Hepatocyte (in vitro differentiated cells): ENCODE results near the gene C1orf167. TPM values are rescaled to one million over a fixed set of nuclear protein-coding genes. Genes with fewer than 3 reads are reported as not detected.
A peak's percentile ranks its signal among the peaks of the same experiment; 100 is the strongest.

Experiments
- DNase-seq: peaks from one replicate; pipeline ENCODE4 v3.0.0-alpha.2; 2016; ENCODE audit warnings: low spot score
- H2AFZ ChIP-seq: fragments of 200-600 bp; sonication (generic); 2 replicates; pipeline ENCODE4 v1.6.0; 2016; ENCODE audit warnings: antibody characterized with exemption, mild to moderate bottlenecking
- H3K27ac ChIP-seq: fragments of 200-600 bp; sonication (generic); 2 replicates; pipeline ENCODE4 v1.5.1; 2016; ENCODE audit warnings: mild to moderate bottlenecking
- H3K27me3 ChIP-seq: fragments of 200-600 bp; sonication (generic); 2 replicates; pipeline ENCODE4 v1.6.1; 2016
- H3K36me3 ChIP-seq: fragments of 200-600 bp; sonication (generic); replicated peaks from 2 replicates; pipeline ENCODE4 v1.5.1; 2016; ENCODE audit warnings: low read depth; ENCODE audit not compliant: insufficient read depth
- H3K4me1 ChIP-seq: fragments of 200-600 bp; sonication (generic); 2 replicates; pipeline ENCODE4 v1.5.1; 2016; ENCODE audit warnings: mild to moderate bottlenecking, moderate library complexity; ENCODE audit not compliant: insufficient read depth
- H3K4me2 ChIP-seq: fragments of 200-600 bp; sonication (generic); 2 replicates; pipeline ENCODE4 v1.6.0; 2016
- H3K4me3 ChIP-seq: fragments of 200-600 bp; sonication (generic); 2 replicates; pipeline ENCODE4 v1.5.1; 2016; ENCODE audit warnings: mild to moderate bottlenecking
- H3K79me2 ChIP-seq: fragments of 200-600 bp; sonication (generic); 2 replicates; pipeline ENCODE4 v1.6.0; 2017; ENCODE audit warnings: mild to moderate bottlenecking
- H3K9me2 ChIP-seq: fragments of 200-600 bp; sonication (generic); replicated peaks from 2 replicates; pipeline ENCODE4 v1.6.0; 2017; ENCODE audit warnings: mild to moderate bottlenecking; ENCODE audit not compliant: insufficient read depth
- H3K9me3 ChIP-seq: fragments of 200-600 bp; sonication (generic); 2 replicates; pipeline ENCODE4 v1.5.1; 2016; ENCODE audit warnings: low read depth, mild to moderate bottlenecking
- H4K20me1 ChIP-seq: fragments of 200-600 bp; sonication (generic); 2 replicates; pipeline ENCODE4 v1.6.0; 2016; ENCODE audit warnings: mild to moderate bottlenecking; ENCODE audit not compliant: insufficient read depth, poor library complexity, severe bottlenecking
- CTCF ChIP-seq: fragments of 200-600 bp; sonication (generic); IDR thresholded peaks from 2 replicates; pipeline ENCODE4 v1.5.1; 2016; ENCODE audit warnings: antibody characterized with exemption, mild to moderate bottlenecking; ENCODE audit not compliant: poor library complexity
- EZH2 ChIP-seq: fragments of 200-600 bp; sonication (generic); IDR thresholded peaks from 2 replicates; pipeline ENCODE4 v1.6.1; 2016; ENCODE audit warnings: antibody characterized with exemption, mild to moderate bottlenecking, borderline replicate concordance
- EZH2phosphoT487 ChIP-seq: fragments of 200-600 bp; sonication (generic); IDR thresholded peaks from one replicate; pipeline ENCODE4 v1.6.1; 2018; ENCODE audit warnings: antibody characterized with exemption, mild to moderate bottlenecking, low read depth, moderate library complexity; ENCODE audit not compliant: unreplicated experiment, severe bottlenecking
- WGBS: methylation state at CpG from one replicate; pipeline ENCODE4 v1.1.6; 2016; ENCODE audit warnings: low lambda C conversion rate; ENCODE audit errors: missing lambda C conversion rate; 5-methylcytosine and 5-hydroxymethylcytosine counted together
- polyA plus RNA-seq: library from polyadenylated mRNA; unstranded; fragments of >200 nt; fragmentation: Nextera tagmentation; extraction: Ambion mirVana; gene quantifications from 2 replicates; pipeline ENCODE4 v1.2.1, GENCODE V29; 2016
- total RNA-seq: library from RNA; depleted of rRNA; stranded (reverse); fragments of >200 nt; gene quantifications from 2 replicates; pipeline ENCODE4 v1.2.3, GENCODE V29; 2014

C1orf167 gene
- total and polyA plus RNA-seq, 2 experiments from 2014 or later: 0.37 TPM; not detected in 1

DNA sequence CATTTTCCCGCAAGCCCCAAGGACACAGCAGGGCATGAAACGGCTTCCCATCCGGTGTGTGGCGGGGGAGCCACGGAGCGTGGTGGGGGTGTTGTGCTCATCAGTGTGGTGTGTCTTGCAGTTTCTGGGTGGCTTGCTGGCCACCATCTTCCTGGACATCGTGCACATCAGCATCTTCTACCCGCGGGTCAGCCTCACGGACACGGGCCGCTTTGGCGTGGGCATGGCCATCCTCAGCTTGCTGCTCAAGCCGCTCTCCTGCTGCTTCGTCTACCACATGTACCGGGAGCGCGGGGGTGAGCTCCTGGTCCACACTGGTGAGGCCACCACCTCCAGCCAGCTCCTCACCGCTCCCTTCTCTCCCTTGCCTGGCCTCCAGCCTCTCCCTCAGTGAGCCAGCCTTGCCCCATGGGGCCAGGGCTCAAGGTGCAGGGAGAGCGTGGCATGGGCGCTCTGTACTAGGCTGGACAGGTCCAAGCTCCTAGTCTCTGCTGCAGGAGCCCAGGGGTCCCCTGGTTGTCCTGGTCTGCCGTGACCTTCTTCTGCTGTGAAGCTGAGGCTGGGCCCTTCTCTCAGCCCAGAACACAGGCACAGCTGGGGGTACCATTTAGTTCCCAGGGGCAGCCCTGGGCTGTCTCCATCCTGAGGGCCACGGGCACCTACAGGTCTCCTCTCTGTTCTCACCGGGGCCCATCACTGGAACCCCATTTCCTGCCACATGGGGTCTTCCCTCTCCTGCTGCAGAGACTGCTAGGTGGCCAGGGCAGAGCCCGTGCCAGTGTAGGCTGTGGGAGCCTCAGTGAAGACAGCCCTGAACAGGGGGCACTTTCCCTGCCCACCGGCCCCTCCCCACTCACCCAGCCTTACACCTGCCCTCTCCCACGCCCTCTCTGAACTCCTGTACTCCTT is 13.4 kb upstream of the C1orf167 start:
- Histone ChIP-seq H3K9me2 (no peaks in the 10 kb centered on the region), H3K36me3 (no peaks in the 10 kb centered on the region), H3K27me3 (no peaks in the 10 kb centered on the region), H3K9me3 (no peaks in the 10 kb centered on the region), H3K4me2 (no peak overlapping the region), H3K4me3 (no peak overlapping the region), H4K20me1 (no peaks in the 10 kb centered on the region), H3K79me2 (no peaks in the 10 kb centered on the region), H2AFZ (no peak overlapping the region), H3K4me1 (no peaks in the 10 kb centered on the region), H3K27ac (no peak overlapping the region)
- 98% methylated on average over 26 of the region's 27 CpGs for WGBS
- TF ChIP-seq CTCF (no peak), EZH2phosphoT487 (no peak), EZH2 (no peak)
- no peak for DNase-seq

GRCh38 chr1:11749203-11749689 is 12.7 kb upstream of the C1orf167 start:
- Histone ChIP-seq H3K27me3 (no peaks in the 10 kb centered on the region), H3K79me2 (no peaks in the 10 kb centered on the region), H4K20me1 (no peaks in the 10 kb centered on the region), H3K9me3 (no peaks in the 10 kb centered on the region), H3K9me2 (no peaks in the 10 kb centered on the region), H3K4me1 (no peaks in the 10 kb centered on the region), H2AFZ (no peak overlapping the region), H3K27ac (no peak overlapping the region), H3K4me3 (no peak overlapping the region), H3K4me2 (no peak overlapping the region), H3K36me3 (no peaks in the 10 kb centered on the region)
- TF ChIP-seq EZH2 (no peak), EZH2phosphoT487 (no peak), CTCF (peak; percentile 31)
- peak; percentile 43 for DNase-seq
- 85% methylated on average over 9 of the region's 9 CpGs for WGBS

GRCh38 chr1:11749996-11750395 is 12.0 kb upstream of the C1orf167 start:
- H3K4me1 ChIP-seq: no peaks in the 10 kb centered on the region
- H3K36me3 ChIP-seq: no peaks in the 10 kb centered on the region
- no peaks in the 10 kb centered on the region for H3K9me3 ChIP-seq
- no peak overlapping the region for H3K4me2 ChIP-seq
- no peak overlapping the region for H3K27ac ChIP-seq
- H4K20me1 ChIP-seq: no peaks in the 10 kb centered on the region
- H2AFZ ChIP-seq: no peak overlapping the region
- no peaks in the 10 kb centered on the region for H3K9me2 ChIP-seq
- H3K27me3 ChIP-seq: no peaks in the 10 kb centered on the region
- H3K4me3 ChIP-seq: no peak overlapping the region
- TF ChIP-seq EZH2 (no peak), CTCF (no peak), EZH2phosphoT487 (no peak)
- WGBS: 94% methylated on average over 15 of the region's 15 CpGs
- no peak for DNase-seq
- H3K79me2 ChIP-seq: no peaks in the 10 kb centered on the region
